Activated CD4-positive, alpha-beta T cell treated with anti-CD3 and anti-CD28 coated beads, Interleukin-10, Interleukin-2, amounts not matched to agents 100 ng/mL and 50 ng/mL, durations not matched to agents 16 hours and 8 hours (primary cell): ENCODE data around the gene SOX4.

Experiments used
- DNase-seq: peaks from one replicate; pipeline ENCODE4 v3.0.0-alpha.2; 2020

The SOX4 gene

DNA sequence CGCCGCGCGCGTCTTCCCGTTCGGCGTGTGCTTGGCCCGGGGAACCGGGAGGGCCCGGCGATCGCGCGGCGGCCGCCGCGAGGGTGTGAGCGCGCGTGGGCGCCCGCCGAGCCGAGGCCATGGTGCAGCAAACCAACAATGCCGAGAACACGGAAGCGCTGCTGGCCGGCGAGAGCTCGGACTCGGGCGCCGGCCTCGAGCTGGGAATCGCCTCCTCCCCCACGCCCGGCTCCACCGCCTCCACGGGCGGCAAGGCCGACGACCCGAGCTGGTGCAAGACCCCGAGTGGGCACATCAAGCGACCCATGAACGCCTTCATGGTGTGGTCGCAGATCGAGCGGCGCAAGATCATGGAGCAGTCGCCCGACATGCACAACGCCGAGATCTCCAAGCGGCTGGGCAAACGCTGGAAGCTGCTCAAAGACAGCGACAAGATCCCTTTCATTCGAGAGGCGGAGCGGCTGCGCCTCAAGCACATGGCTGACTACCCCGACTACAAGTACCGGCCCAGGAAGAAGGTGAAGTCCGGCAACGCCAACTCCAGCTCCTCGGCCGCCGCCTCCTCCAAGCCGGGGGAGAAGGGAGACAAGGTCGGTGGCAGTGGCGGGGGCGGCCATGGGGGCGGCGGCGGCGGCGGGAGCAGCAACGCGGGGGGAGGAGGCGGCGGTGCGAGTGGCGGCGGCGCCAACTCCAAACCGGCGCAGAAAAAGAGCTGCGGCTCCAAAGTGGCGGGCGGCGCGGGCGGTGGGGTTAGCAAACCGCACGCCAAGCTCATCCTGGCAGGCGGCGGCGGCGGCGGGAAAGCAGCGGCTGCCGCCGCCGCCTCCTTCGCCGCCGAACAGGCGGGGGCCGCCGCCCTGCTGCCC lies 1.1 kb downstream of the SOX4 start:
- DNase-seq, result peak; percentile 39

DNA sequence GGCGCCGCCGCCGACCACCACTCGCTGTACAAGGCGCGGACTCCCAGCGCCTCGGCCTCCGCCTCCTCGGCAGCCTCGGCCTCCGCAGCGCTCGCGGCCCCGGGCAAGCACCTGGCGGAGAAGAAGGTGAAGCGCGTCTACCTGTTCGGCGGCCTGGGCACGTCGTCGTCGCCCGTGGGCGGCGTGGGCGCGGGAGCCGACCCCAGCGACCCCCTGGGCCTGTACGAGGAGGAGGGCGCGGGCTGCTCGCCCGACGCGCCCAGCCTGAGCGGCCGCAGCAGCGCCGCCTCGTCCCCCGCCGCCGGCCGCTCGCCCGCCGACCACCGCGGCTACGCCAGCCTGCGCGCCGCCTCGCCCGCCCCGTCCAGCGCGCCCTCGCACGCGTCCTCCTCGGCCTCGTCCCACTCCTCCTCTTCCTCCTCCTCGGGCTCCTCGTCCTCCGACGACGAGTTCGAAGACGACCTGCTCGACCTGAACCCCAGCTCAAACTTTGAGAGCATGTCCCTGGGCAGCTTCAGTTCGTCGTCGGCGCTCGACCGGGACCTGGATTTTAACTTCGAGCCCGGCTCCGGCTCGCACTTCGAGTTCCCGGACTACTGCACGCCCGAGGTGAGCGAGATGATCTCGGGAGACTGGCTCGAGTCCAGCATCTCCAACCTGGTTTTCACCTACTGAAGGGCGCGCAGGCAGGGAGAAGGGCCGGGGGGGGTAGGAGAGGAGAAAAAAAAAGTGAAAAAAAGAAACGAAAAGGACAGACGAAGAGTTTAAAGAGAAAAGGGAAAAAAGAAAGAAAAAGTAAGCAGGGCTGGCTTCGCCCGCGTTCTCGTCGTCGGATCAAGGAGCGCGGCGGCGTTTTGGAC lies 2.0 kb downstream of the SOX4 start:
- DNase-seq, result peak; percentile 9

DNA sequence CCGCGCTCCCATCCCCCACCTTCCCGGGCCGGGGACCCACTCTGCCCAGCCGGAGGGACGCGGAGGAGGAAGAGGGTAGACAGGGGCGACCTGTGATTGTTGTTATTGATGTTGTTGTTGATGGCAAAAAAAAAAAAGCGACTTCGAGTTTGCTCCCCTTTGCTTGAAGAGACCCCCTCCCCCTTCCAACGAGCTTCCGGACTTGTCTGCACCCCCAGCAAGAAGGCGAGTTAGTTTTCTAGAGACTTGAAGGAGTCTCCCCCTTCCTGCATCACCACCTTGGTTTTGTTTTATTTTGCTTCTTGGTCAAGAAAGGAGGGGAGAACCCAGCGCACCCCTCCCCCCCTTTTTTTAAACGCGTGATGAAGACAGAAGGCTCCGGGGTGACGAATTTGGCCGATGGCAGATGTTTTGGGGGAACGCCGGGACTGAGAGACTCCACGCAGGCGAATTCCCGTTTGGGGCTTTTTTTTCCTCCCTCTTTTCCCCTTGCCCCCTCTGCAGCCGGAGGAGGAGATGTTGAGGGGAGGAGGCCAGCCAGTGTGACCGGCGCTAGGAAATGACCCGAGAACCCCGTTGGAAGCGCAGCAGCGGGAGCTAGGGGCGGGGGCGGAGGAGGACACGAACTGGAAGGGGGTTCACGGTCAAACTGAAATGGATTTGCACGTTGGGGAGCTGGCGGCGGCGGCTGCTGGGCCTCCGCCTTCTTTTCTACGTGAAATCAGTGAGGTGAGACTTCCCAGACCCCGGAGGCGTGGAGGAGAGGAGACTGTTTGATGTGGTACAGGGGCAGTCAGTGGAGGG lies 2.8 kb downstream of the SOX4 start:
- peak; percentile 10 for DNase-seq

DNA sequence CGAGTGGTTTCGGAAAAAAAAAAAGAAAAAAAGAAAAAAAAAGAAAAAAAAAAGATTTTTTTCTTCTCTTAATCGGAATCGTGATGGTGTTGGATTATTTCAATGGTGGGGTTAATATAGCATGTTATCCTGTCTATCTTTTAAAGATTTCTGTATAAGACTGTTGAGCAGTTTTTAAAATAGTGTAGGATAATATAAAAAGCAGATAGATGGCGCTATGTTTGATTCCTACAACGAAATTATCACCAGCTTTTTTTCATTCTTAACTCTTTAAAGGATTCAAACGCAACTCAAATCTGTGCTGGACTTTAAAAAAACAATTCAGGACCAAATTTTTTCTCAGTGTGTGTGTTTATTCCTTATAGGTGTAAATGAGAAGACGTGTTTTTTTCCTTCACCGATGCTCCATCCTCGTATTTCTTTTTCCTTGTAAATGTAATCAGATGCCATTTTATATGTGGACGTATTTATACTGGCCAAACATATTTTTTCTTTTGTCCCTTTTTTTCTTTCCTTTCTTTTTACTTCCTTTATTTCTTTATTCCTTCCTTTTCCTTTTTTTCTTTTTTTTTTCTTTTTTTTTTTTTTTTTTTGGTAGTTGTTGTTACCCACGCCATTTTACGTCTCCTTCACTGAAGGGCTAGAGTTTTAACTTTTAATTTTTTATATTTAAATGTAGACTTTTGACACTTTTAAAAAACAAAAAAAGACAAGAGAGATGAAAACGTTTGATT lies 3.6 kb downstream of the SOX4 start:
- DNase-seq, result peak; percentile 10

DNA sequence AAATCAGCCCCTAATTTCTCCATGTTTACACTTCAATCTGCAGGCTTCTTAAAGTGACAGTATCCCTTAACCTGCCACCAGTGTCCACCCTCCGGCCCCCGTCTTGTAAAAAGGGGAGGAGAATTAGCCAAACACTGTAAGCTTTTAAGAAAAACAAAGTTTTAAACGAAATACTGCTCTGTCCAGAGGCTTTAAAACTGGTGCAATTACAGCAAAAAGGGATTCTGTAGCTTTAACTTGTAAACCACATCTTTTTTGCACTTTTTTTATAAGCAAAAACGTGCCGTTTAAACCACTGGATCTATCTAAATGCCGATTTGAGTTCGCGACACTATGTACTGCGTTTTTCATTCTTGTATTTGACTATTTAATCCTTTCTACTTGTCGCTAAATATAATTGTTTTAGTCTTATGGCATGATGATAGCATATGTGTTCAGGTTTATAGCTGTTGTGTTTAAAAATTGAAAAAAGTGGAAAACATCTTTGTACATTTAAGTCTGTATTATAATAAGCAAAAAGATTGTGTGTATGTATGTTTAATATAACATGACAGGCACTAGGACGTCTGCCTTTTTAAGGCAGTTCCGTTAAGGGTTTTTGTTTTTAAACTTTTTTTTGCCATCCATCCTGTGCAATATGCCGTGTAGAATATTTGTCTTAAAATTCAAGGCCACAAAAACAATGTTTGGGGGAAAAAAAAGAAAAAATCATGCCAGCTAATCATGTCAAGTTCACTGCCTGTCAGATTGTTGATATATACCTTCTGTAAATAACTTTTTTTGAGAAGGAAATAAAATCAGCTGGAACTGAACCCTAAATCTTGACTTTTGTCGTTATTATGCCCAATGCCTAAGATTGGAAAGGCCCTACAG lies 4.5 kb downstream of the SOX4 start:
- DNase-seq, result no peak

DNA sequence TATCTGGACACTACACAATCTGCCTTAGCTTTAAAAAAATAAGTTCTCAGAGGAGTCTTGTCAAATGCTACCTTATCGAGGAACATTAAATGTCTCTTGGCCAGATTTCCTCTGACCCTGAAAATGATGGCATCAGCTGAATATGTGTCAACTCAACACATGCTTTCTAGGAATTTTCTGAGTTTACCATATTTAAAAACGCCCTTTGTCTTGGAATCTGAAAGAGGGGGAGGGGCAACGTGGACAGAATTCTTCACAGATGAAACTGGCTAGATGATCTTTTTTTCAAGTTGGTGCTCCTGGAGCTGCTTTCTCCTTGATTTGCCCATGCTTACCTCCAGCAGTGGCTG lies 5.1 kb downstream of the SOX4 start:
- no peak for DNase-seq

DNA sequence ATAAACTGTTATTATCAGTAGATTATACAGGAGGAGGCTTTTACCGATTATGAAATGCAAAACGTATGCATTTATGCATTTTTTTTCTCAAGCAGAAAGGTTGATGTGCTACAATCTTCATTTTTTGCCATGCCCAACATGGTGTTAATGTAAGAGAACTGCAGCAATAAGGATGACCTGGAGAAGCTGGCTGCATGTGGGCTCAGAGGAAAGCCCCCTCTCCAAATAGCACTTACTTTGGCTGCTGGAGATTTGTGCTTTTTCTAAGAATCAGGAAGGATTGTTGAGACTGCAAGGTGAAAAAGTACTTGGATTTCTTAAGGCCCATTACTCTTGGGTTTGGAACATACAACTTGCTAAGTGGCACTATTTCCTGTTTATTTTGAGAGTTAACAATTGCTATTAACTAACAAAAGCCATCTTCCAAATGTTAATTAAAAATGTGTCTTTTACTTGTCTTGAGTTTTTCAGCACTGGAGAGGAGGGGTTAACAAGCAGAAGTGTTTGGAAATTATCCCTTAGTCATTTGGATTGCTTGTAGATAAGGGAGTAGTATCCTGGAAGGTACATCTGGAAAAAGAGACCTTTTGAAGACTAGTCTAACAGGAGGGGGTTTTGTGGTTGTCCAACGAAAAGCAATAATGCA lies 5.6 kb downstream of the SOX4 start:
- DNase-seq, result no peak

DNA sequence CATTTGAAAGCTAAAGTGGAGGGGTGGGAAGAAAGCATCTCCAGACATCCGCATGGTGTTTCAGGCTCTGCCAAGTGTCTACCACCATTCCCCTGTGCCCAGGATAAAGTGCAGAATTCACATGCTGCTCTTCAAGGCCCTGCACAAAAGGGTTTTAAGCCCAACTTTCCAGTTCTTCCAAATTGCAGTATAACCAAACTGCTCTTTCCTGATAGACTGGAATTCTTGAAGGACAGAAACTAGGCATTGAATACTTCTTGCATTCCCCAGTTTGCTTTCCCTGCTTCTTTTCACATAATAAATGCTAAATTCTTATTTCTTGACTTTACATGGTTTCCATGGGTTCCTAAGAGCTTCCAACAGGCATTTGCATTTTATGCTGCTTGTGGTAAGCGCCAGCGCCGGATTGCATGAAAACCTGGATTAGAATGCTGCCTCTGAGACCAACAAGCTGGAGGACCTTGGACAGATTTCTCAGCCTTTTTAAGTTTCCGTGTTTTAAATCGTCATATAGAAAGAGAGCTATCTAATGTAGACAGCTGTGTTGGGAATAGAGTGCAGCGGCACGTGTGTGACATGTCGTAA lies 7.9 kb downstream of the SOX4 start:
- DNase-seq, result no peak

DNA sequence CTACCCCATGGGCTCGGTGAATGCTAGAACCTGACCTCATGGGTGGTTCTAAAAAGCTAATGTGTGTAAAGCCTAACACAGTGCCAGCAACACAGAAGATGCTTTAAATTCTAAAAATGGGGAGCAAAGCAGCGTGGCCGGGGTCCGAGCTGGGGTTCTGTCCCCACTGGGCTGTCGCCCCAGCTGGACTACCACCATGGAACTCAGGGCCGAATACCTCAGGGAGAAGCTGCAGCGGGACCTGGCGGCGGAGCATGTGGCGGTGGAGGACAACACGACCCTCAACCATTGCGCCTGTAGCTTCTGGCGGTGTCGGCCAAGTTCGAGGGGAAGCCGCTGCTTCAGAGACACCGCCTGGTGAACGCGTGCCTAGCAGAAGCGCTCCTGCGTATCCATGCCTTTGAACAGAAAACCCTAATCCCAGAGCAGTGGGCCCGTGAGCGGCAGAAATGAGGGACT lies 8.4 kb downstream of the SOX4 start:
- no peak for DNase-seq

DNA sequence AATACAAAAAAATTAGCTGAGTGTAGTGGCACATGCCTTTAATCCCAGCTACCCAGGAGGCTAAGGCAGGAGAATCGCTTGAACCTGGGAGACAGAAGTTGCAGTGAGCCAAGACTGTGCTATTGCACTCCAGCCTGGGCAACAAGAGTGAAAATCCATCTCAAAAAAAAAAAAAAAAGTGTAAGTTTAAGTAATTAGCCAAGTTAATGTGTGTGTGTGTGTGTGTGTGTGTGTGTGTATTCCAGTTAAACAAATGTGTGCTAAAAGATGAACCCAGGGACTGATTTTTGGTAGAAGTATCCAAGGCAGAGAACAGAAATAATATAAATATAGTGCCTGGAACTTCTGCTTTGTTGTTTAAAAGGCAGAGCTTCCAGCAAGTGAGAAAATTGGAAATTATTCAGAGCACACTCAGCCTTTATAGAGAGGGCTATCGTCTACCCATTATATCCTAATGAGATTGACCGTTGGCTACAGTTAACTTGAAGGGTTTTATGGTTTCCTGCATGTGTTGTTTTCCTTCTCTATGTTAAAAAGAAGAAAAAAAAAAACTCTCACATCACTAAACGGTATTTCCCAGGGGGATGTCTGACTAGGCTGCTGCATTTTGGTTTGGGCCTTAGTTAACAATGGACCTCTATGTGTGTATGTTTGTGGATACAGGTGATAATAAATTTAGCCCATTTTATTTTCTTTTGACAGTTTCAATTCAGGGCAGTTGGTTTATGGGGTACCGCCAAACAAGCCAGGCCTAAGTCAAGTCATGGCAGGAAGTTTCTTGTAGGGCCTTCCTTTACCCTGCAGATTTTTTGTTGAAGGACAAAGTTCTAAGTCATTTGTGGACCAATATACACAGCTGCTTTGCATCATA lies 9.8 kb downstream of the SOX4 start:
- no peak for DNase-seq

DNA sequence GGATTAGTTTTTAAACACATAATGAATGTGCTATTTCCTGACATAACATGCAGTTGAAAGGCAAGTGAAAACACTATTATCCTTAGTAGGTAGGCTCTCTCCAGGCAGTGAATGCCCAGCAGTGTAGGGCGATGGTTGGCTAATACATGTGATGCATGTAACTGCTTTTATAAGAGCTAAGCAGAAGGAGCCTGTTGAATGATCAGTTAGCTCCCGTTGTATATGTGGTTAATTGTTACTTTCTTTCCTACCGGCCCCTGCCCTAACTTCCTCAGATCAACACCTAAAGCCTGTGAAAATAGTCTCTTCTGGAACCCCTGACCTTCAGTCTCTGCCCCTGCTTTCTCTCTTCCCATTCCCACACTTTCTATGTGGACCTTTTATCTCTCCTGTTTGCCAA lies 10.5 kb downstream of the SOX4 start:
- DNase-seq, result no peak

DNA sequence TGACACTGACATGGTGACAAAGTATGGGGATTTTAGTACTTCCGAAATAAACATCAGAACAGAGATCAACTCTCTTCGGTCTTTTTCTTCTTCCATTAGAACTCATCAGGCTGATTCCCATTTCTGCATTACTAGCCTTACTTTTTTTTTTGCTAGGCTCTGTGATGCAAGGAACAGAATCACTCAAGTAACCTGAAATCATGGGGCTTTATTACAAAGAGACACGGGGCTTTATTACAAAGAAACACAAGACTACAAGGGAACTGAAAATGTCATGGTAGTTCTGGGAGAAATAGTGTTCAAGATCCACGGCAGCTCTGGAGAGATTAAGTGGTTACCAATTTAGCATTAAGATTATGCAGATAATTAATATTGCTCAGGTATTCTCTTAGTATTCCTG lies 11.6 kb downstream of the SOX4 start:
- no peak for DNase-seq

DNA sequence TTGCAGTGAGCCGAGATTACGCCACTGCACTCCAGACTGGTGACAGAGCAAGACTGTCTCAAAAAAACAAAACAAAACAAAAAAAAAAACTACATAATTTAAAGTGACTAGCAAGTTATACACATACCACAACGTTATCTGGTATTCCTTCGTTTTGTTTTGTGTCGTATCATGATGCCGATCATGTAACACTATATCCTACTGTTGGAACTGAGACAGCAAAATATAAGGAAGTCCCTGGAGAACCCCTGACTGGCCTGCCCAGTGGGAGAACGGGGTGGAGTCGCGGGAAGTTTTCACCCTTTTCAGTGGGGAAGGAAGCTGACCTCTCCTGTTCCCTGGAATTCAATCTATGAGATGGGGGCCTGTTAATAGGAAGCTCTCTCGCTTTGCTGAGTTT lies 15.1 kb downstream of the SOX4 start:
- DNase-seq, result no peak

DNA sequence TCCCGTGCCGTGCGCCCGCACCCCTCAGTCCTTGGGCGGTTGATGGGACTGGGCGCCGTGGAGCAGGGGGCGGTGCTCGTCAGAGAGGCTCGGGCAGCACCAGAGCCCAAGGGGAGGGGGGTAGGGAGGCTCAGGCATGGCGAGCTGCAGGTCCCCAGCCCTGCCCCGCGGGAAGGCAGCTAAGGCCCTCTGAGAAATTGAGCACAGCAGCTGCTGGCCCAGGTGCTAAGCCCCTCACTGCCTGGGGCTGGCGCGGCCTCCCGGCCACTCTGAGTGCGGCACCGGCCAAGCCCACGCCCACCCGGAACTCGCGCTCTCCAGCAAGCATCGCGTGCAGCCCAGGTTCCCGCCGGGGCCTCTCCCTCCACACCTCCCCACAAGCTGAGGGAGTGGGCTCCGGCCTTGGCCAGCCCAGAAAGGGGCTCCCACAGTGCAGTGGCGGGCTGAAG lies 16.4 kb downstream of the SOX4 start:
- no peak for DNase-seq

DNA sequence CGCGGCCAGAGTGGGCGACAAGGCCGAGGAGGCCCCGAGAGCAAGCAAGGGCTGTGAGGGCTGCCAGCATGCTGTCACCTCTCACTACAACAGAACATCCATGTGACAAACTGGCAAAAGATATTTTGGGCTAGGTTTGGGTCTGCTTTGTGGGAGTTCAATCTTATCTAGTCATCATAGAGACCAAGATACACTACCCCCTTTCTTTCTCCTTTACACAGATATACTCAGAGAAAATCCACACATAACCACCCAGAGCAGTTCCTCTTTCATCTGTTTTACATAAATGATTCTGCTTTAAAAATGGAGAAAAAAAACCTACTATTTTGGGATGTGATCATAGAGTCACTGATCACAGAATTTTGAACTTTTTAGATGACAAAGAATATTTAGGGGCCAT lies 16.8 kb downstream of the SOX4 start:
- no peak for DNase-seq

DNA sequence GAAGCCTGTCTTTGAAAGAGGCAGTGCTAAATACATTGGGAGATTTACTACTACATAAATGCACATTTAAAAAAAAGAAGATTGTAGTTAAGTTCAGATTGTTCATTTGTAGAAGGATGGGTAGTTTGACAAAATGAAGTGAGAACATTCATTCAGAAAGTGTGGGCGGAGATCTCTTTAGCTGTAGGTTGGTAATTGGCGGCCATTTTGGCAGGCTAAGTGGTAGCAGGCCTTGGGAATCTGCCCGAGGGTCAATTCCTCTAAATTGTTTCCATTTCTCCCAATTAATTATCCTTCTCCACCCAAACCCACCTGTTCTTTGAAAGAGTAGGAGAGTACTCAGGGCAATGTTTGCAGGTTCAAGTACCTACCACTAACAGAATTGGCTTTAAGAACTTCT lies 17.9 kb downstream of the SOX4 start:
- DNase-seq, result no peak

DNA sequence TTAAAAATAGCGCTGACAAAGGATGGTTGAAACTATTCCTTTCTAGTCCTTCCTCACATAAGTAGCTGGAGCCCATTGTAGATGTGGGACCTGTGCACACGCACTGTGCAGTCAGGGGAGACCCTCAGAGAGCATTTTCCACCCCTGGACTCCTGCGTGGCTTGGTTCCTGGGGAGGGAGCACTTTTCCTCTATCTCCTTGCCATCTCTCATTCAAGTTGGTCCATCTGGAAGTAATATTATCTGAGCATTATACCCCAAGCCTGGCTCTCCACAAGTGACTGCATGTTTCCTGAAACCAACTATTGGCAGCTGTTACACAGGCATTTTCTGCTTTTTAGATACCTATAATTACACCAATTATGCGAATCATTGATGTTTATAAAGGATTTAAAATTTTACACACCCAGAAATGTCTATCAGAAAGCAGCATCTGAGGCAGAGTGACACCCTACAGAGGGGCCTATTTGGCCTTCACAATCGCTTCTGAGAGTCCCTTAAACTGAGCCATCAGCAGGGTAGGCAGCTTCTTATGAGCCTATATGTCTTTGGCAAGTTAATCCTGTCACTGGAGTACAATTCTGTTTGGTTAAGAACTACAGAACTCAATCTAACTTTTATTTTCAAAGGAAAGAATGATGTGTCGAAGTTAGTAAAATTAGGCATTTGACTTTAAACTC lies 18.7 kb downstream of the SOX4 start:
- no peak for DNase-seq

DNA sequence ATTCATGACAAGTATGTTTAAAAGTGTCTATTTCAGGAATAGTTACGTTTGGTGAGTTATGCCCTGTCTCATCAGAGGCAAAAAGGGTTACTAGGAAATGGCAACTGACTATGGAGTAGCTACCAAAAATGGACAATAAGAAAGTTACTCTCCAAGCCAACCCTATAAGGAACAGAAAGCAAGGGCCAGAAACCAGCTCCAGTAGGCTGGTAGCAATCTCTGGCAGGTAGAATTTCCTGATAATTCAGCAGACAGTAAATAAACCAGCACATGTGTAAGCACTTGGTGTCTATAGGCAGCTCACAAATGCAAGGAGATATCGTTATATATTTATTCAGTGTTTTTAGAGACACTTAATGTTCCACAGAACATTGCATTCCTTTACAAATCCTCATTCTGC lies 20.3 kb downstream of the SOX4 start:
- no peak for DNase-seq

DNA sequence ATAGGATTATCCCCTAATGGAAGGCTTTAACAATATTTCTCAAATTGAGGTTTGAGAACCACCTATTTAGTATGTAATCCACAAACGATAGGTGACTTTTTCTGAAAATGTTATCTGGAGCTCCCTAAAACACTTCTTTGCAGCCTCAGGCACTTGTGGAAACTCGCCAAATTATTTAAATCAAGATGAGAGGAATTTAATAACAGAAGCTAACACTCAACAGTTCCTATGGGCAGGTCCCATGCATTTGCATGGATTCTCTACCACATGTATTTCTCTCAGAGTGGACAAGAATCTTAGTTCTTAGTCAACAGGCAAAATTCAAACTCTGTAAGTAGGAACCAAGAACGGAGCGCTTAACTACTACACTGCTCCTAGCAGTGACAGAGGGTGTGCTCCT lies 20.7 kb downstream of the SOX4 start:
- DNase-seq, result no peak
